Activated CD8-positive, alpha-beta memory T cell treated with anti-CD3 and anti-CD28 coated beads, Interleukin-2, amount 50 U/mL, for 48 hours (primary cell): ENCODE results near the gene SPATA31D1.
"Not testable (repeated sequence)": the region's sequence is repeated elsewhere in the genome, so short reads cannot be mapped to it uniquely, and the experiment has no call there.

Experiments
- DNase-seq: peaks from one replicate; pipeline ENCODE4 v3.0.0-alpha.2; 2020

Gene SPATA31D1

GRCh38 chr9:81988472-81988871, at the start of gene SPATA31D1:
Gene SPATA31D1, plus strand, starts transcription at chr9:81988772. Its CDS starts 47 bp downstream, at chr9:81988819.
- DNase-seq, result not testable (repeated sequence)

DNA sequence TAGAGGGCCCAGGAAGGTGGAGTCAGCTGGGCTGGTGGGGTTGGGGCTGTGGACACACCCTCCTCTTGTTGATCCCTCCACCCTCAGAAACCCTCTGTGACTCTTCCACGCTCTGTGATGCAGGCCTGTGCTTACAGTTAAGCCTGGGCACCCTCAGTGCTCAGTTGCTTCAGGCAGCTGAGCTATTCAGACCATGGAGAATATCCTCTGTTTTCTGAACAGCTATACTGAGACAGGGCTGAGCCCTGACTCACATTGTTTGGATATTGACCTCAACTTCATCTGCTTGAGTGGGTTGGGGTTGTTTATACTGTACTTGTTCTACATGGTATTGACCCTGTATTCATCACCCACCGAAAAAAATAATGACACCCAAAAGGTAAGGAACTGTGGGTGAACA, 45.2 kb upstream of the SPATA31D1 start, which contains the start of gene SPATA31D3:
TSS of gene SPATA31D3 (plus strand) at position 108 of the 400 bp plus-strand sequence. CDS start at position 194, 86 bp downstream.
- DNase-seq, result not testable (repeated sequence)

- not testable (repeated sequence) for DNase-seq
Measured at GRCh38 chr9:81948650-81949049, 39.9 kb upstream of the SPATA31D1 start.

DNA sequence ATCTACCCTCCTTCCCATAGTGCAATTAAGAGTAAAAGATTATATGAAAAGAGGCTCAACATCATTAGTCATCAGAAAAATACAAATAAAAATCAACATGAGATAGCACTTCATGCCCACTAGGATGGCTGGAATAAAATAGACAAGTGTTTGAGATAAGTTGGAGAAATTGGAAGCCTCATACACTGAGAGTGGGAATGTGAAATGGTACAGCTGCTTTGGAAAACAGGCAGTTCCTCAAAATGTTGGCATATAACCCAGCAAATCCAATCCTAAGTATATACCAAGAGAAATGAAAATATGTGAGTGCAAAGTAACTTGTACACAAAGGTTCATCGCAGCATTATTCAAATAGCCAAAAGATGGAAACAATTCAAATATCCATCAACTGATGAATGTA, 35.5 kb upstream of the SPATA31D1 start:
- no peak for DNase-seq

GRCh38 chr9:81955625-81956024, 32.9 kb upstream of the SPATA31D1 start:
- DNase-seq, result no peak

GRCh38 chr9:81964218-81965171, 24.1 kb upstream of the SPATA31D1 start:
- DNase-seq, result no peak

- no peak for DNase-seq
Measured at GRCh38 chr9:81968026-81968425, 20.5 kb upstream of the SPATA31D1 start.

DNA sequence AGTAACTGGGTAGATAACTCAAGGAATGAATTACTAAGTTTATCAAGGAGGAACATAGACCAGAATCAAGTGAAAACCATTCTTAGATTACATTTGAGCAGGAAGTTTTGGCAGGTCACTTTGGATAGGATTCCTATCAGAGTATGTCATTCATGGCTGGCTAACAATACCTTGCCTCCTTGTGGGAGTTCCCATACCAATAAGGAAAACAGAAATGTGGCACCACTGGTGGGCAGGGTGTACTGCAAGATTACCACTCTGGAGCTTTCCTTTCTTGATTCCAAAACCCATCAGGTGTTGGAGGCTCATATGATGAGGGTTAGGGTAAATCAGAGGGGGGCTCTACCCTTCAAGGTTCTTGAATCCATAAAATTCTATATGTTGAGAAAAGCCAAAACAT, 18.6 kb upstream of the SPATA31D1 start:
- no peak for DNase-seq

- DNase-seq, result no peak
Measured at GRCh38 chr9:81971727-81972126, 16.8 kb upstream of the SPATA31D1 start.

DNA sequence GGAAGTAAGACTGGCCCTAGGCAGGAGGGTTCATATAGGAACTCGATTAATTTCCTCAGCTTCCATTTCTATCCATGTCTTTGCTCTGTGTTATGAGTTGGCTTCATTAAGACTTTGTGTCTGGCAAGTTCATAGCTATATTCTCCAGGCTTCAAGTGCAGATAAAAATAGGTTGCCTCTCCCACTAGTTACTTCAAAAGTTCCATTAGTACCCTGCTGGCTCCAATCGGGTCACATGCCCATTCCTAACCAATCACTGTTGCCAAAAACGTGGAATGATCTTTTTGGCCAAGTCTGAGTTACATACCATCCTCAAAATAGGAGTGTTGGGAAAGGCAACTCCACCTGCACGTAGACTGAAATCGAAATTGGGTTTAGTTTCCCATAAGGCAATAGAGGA, 13.8 kb upstream of the SPATA31D1 start:
- DNase-seq, result no peak

GRCh38 chr9:81976351-81976750, 12.2 kb upstream of the SPATA31D1 start:
- no peak for DNase-seq

- DNase-seq, result no peak
Measured at GRCh38 chr9:81979196-81979595, 9.4 kb upstream of the SPATA31D1 start.

- no peak for DNase-seq
Measured at GRCh38 chr9:81980568-81980967, 8.0 kb upstream of the SPATA31D1 start.

GRCh38 chr9:81981883-81982282, 6.7 kb upstream of the SPATA31D1 start:
- no peak for DNase-seq

DNA sequence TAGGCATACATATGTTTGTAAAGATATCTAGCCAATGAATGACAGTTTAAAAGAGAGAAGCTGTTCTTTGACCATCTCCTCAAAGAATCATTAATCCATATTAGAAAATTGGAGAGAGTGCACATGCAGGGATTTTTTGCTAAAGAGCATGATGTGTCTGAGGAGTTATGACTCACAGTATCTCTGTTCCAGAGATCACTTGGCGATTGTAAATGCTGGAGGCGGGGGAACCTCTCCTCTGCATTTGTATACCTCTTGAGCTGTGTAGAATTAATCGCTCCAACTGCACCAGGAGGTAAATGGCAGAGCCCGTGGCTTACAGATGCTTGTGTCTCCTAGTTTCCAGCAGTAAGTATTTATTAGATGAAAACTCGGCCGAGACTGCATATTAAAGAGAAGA, 3.6 kb upstream of the SPATA31D1 start:
- no peak for DNase-seq

- DNase-seq, result no peak
Measured at GRCh38 chr9:81986051-81986450, 2.5 kb upstream of the SPATA31D1 start.

DNA sequence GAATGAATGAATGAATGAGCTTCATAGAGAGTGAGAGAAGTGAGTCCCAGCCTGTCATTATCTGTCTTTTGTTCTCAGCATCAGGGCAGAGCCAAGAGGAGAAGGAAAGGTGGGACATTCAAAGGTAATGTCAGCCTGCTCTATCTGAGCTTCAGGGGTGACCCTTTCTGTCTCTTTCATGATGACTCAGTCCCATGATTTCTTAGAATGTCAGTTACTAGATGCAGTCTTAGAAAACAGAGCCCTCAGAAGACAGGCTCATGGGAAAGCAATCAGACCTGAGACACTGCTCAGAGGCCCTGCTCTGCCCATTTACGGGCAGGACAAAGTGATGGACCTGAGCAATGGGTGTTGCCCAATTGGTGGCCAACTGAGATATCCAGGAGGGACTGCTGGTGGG, 1.1 kb downstream of the SPATA31D1 start:
- DNase-seq, result no peak

DNA sequence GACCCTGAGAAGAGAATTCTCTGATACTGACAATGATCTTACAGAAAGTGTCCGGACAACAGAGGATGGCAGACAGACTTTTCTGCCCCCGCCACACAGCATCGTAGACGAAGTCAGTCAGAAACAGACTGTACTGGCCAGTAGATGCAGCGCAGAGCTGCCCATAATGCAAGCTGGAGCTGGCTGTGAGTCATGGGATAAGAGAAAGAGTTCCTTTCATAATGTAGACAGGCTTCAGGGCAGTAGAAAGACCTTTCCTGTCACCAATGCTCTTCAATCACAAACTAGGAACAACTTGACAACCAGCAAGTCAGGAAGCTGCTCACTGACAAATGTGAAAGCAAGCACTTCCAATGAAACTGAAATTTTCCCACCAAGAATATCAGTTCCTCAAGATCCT, 5.1 kb downstream of the SPATA31D1 start:
- DNase-seq, result no peak

DNA sequence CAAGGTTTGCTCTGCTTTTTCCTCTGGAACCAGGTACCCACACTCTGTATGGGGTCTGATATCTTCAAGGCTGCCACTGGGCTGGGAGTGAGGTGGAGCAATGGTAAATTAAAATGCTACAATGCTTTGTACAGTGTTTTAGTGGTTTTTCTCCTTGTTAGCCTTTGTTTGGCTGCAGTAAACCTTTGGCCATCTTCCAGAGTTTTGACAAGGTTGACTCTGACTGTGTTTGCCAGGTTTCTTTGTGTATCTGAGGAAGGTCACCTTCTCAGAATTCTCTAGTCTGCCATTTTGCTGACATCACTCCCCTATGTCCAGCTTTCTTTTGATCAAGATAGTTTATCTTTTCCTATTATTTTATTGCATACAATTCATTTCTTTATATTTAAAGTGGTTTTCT, 11.2 kb downstream of the SPATA31D1 start:
- no peak for DNase-seq

- DNase-seq, result no peak
Measured at GRCh38 chr9:82010711-82011110, 22.1 kb downstream of the SPATA31D1 start.

DNA sequence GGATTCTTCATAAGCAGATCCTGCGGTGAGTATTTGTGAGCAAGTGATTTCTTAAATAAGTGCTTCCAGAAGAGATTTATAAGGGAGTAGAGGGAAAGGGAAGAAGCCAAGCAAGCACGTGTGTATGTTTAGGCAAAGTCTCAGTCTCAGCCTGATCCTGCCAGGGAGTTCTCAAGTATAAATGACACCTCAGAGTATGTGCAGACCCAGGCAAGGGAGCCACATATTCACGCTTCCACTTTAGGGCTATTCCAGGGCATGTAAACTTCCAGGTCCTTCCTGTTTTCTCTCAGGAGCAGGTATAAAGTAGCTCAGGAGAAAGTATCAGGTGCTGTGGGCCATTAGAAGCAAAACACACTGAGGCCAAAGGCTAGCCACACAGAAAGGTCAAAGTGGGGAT, 22.6 kb downstream of the SPATA31D1 start:
- DNase-seq, result no peak

DNA sequence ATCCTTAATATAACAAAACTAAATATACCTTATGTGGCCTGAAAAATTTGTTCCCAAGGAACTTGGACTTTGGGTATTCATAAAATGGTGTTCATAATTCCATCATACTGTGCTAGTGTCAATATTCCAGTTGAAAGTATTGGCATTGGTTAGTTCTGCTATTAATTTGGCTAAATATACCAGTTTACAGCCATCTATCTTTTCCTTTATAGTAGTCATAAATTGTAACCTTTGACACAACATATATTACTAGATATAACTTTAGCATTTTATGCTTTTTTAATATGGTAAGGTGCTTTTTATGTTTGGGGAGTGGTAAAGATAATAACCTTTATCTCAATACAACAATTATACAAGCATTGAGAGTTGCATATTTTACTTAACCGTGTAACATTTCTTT, 23.7 kb downstream of the SPATA31D1 start:
- DNase-seq, result no peak

GRCh38 chr9:82020331-82020730, 31.8 kb downstream of the SPATA31D1 start:
- DNase-seq, result no peak

GRCh38 chr9:82021198-82021597, 32.6 kb downstream of the SPATA31D1 start:
- DNase-seq, result no peak

- DNase-seq, result no peak
Measured at GRCh38 chr9:82022121-82022520, 33.5 kb downstream of the SPATA31D1 start.
